ENCODE measurements around the gene RANBP2.

RANBP2 gene

GRCh38 chr2:108778857-108779256 is 59.6 kb downstream of the RANBP2 start:
- no peak for DNase-seq

DNA sequence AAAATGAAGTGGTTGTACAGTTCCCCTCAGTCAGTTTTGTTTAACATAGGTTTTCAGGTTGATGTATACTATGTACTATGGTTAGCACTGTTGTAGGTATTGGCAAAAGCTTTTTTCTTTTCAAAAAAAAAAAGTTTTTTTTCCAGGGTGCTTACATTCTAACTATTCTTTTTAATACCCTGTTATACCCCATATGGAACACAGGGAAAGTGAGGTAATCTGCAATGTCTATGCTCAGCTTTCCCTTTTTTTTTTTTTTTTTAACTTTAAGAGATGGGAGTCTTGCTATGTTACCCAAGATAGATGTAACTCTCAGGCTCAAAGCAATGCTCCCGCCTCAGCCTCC is 66.7 kb downstream of the RANBP2 start:
- DNase-seq, result no peak

DNA sequence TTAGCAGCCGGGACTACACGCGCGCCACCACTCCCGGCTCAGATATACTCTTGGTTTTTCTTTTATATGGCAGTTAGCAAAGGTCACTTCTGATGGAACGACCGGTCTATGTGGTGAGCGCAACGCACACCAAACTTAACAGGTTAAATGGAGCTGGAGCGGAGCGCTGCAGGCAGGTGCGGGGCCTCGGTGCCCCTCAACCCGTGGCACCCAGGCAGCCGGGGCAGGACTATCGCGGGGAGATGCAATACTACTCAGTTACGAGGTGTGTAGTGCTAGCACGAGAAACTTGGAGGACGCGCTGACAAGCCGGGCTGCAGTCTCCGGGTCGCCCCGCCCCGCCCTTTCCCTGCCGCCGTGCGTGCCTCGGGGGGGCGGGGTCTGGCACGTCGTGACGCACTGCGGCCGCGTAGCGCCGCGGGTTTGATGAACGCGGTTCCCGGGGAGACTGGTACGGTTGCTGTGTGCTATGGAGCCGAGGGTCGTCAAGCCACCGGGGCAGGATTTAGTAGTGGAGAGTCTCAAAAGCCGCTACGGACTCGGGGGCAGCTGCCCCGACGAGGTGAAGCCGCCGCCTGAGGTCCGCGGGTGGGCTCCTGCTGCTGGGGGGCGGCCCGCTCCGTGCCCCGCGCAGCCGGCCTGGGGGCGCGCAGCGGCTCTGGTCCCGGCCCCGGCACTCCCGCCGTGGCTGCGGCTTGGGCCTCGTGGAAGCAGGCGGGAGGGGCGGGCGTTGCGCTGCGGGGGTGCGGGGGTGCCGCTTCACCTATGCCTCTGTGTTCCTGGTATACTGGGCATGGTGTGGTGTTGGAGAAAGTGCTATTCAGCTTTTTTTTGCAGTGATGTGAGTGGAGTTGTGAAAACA is 67.3 kb downstream of the RANBP2 start, which contains the start of gene CCDC138:
Gene CCDC138, plus strand, starts transcription at position 418 of the 862 bp plus-strand sequence. Its CDS starts 52 bp downstream, at position 470.
- peak; percentile 80 for DNase-seq

GRCh38 chr2:108787216-108787541 is 67.9 kb downstream of the RANBP2 start:
- no peak for DNase-seq

DNA sequence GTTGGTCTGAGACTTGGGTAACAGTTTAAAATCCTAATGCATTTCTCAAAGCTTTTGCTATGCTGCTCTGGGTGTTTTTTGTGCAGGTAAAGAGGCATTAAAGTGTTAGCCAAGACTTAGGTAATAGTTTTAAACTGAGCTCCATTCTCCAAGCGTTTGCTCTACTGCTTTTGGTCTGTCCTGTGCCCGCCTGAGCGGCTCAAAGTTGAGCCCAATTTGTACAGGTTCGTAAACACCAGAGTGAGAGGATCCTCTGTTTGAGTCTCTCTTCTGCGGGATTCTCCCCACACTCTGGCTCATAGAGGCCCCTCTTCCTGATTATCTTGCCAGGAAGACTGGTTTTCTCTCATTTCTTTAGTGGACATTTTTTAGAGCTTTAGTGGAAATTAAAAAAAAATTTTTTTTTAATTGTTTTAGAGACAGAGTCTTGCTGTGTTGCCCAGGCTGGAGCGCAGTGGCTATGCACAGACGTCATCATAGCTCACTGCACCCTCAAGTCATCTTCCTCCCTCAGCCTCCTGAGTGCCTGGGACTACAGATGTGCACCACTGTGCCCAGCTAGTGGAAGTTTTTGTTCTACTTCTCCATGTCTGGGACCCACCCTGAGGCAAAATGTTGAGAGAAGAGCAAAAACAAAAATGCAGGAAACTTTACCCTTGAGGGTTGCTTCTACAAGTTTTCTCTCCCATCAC is 83.9 kb downstream of the RANBP2 start:
- no peak for DNase-seq

- DNase-seq, result no peak
Measured at GRCh38 chr2:108805032-108805431, 85.8 kb downstream of the RANBP2 start.

DNA sequence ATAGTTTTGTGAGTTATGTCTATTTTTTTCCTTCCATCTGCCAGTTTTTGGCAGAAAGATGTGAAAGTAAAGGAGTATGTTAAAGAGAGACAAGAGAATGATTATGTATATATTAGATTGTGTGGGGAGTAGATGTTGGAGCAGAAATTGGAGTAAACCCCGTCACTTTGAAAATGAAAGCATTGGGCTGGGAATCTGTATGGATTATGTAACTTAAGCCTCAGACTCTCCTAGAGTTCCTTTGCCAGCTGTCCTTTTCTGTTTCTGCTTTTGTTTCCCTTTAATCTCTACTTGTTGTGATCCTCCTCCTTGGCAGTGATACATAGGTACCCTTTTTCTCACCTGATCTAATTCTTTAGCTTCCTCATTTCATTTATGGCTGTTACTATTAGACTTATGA is 86.5 kb downstream of the RANBP2 start:
- DNase-seq, result no peak

GRCh38 chr2:108806371-108807113 is 87.3 kb downstream of the RANBP2 start:
- no peak for DNase-seq

DNA sequence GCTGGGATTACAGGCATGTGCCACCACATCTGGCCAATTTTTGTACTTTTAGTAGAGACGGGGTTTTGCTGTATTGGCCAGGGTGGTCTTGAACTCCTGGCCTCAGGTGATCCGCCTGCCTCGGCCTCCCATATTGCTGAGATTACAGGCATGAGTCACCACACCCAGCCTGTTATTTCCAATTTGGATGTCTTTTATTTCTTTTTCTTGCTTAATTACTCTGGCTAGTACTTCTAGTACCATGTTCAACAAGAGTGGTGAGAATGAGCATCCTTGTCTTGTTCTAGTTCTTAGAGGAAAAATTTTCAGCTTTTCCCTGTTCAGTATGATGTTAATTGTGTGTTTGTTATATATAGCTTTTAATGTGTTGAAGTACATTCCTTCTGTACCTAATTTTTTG is 90.7 kb downstream of the RANBP2 start:
- DNase-seq, result no peak

- no peak for DNase-seq
Measured at GRCh38 chr2:108810993-108811957, 92.0 kb downstream of the RANBP2 start.

DNA sequence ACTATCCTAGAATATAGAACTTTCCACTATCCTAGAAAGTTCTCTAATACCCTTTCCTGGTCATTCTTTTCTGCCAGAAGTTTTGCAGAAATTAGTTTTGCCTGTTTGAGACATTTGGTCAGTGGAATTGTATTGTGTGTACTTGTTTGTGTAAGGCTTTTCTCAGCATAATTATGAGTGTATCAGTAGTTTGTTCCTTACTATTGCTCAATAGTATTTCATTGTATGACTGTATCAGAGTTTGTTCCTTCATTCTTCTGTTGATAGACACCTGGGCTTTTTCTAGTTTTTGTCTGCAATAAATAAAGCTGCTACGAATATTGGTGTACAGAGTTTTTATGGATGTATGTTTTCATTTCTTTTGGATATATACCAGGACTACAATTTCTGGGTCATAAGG is 94.5 kb downstream of the RANBP2 start:
- no peak for DNase-seq

DNA sequence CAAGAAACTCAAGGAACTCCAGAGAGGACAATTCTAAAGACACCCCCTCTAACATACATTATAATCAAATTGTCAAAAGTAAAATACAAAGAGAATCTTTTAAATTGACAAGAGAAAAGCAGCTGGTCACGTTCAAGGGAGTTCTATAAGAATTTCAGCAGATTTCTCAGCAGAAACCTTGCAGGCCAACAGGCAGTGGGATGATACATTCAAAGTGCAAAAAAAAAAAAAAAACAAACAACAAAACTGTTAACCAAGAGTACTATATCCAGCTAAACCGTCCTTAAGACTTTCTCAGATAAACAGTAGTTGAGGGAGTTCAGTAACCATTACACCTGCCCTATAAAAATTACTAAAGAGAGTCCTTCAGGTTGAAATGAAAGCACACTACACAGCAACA is 101.2 kb downstream of the RANBP2 start:
- DNase-seq, result no peak

DNA sequence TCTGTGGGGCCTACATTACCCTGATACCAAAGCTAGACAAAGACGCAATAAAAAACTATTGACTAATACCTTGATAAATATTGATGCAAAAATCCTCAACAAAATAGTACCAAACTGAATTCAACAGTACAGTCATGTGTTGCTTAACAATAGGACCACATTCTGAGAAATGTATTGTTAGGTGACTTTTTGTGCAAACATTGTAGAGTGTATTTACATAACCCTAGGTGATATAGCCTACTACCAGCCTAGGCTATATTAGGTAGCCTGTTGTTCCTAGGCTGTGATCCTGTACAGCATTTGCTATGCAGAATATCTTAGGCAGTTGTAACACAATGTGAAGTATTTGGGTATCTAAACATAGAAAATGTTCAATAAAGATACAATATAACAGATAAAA is 104.0 kb downstream of the RANBP2 start:
- DNase-seq, result no peak

- DNase-seq, result no peak
Measured at GRCh38 chr2:108824316-108825070, 105.2 kb downstream of the RANBP2 start.

- no peak for DNase-seq
Measured at GRCh38 chr2:108825254-108825653, 106.0 kb downstream of the RANBP2 start.

- no peak for DNase-seq
Measured at GRCh38 chr2:108825736-108826135, 106.5 kb downstream of the RANBP2 start.

DNA sequence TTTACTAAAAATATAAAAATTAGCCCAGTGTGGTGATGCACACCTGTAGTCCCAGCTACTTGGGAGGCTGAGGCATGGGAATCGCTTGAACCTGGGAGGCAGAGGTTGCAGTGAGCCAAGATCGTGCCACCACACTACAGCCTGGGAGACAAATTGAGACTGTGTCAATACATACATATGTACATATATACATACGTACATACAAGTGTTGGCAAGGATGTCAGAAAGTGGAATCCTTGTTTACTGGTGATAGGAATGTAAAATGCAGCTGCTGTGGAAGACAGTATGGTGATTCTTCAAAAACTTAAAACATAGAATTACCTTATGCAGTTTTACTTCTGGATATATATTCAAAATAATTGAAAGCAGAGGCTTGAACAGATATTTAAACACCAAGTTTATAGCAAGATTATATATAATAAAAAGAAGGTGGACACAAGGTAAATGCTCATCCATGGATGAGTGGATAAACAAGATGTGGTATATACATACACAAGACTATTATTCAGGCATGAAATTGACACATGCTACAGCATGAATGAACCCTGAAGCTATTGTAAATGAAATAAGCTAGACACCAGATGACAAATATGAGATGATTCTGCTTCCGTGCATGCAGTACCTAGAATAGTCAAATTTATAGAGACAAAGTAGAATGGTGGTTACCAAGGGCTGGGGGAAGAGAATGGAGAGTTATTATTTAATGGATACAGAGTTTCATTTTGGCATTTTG is 110.5 kb downstream of the RANBP2 start:
- no peak for DNase-seq

DNA sequence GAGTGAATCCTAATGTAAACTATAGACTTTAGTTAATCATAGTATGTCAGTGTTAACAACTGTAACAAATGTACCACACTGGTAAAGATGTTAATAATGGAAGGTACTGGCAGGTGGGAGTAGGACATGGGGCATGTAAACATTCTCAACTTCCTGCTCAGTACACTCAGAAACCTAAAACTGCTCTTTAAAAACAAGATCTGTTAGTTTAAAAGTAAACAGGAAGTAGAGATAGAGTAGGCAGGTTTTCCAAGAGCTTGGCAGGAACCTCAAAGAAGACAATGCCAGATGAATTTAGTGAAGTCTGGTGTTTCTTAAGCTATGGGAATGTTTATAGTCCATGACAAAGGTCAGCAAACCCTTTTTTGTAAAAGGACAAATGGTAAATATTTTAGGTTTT is 113.9 kb downstream of the RANBP2 start:
- no peak for DNase-seq

DNA sequence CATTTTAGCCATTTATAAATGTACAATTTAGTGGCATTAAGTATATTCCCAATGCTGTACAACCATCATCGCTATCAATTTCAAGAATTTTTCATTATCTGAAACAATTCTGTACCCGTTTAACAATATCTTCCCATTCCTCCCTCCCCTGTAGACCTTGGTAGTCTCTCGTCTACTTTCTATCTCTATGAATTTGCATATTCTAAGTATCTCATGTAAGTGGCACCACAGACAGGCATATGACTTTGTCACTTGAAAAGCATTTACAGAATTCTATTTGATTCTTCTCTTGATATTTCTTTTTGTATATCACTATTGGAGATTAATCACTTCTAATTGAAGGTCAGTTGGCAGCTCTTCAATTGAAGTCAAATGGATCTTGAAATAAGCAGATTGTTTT is 115.3 kb downstream of the RANBP2 start:
- no peak for DNase-seq

DNA sequence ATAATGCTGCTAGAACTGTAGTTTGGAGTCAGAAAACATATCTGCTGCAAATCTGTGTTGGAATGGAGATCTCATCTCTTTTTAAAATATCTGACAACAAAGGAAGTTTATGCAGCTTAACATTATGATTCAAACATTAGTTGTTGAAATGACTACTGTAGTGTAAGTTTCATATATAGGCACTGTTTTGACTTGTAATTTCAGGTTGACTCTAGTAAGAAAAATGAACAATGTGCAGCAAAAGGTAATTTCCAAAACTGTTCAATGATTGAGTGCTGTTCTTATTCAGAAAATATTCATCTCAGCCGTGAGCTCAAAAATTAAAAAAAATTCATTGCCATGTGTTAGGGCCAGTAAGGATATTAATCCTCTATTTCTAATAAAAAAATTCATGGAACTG is 115.8 kb downstream of the RANBP2 start:
- DNase-seq, result no peak

Data from NCI-H1092 treated with DMSO at 0.1 percent for 48 hours (cell line).